ENCODE measurements around the gene DYRK1B.
"Not testable (repeated sequence)": the region's sequence is repeated elsewhere in the genome, so short reads cannot be mapped to it uniquely, and the experiment has no call there.

Gene DYRK1B

DNA sequence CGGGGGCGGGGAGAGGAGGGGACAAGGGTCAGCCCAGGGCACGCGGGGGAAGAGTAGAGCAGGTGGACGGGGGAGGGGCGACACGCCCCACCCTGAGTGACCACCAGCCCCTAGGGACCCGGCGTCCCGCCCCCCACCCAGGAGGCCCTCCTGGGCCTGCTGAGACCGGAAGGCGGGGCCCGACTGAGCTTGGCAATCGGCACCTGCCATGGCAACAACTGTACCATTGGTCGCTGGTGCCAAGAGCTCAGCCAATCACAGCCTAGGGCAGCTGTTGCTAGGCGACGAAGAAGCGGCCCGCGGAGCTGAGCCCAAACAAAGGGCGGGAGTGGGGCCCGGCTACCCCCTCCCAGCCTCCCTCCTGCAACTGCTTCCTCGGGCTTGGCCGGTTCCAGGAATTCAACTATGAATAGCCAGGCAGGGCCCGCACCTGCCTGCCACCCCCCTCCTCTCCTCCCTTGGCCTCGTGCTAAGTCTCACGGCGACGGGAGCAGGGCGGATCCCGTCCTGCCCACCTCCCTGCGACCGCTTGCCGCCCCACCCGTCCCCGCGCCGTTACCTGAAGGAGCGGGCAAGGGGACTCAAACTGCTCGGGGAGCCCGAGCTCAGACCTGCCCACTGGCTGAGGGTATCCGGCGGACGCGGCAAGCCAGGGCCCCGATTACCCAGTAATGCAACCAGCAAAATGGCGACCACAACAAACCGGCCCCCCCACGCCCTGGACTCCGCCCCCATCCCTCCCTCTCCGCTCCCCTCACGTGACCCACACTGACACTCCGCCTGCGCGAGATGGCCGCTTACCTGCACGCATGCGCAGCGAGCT lies at the start of gene DYRK1B:
Gene DYRK1B, minus strand, starts transcription at position 699 of the 823 bp plus-strand sequence. CDS start 2,295 bp downstream, outside the sequence.
- H3K4me3 ChIP-seq (ENCODE audit: low read depth, low read length): peak within 1 kb of the TSS; percentile 90
- TF ChIP-seq, protein P1, sequence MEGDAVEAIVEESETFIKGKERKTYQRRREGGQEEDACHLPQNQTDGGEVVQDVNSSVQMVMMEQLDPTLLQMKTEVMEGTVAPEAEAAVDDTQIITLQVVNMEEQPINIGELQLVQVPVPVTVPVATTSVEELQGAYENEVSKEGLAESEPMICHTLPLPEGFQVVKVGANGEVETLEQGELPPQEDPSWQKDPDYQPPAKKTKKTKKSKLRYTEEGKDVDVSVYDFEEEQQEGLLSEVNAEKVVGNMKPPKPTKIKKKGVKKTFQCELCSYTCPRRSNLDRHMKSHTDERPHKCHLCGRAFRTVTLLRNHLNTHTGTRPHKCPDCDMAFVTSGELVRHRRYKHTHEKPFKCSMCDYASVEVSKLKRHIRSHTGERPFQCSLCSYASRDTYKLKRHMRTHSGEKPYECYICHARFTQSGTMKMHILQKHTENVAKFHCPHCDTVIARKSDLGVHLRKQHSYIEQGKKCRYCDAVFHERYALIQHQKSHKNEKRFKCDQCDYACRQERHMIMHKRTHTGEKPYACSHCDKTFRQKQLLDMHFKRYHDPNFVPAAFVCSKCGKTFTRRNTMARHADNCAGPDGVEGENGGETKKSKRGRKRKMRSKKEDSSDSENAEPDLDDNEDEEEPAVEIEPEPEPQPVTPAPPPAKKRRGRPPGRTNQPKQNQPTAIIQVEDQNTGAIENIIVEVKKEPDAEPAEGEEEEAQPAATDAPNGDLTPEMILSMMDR (IDR thresholded peaks at IDR 0.05; ENCODE audit: borderline replicate concordance, insufficient read depth, low read depth, low read length): no peak

DNA sequence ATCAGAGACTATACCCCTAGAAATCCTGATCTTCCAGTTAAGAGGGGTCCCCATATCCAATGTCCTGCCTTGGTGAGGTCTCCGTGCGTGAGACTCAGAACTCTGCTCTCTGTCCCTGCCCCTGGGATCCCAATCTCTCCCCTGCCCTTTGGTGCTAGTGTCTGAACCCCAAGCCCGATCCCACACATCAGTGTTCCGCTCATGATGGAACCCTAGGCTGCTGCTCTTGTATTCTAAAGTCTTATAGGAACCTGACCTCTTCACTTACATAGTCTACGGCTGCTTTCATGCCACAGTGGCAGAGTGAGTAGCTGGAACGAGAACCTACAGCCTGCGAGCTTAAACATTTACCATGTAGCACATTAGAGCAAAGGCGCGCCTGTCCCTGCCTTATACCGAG lies 48.7 kb upstream of the DYRK1B start:
- H3K4me3 ChIP-seq (ENCODE audit: low read depth, low read length): not testable (repeated sequence)

DNA sequence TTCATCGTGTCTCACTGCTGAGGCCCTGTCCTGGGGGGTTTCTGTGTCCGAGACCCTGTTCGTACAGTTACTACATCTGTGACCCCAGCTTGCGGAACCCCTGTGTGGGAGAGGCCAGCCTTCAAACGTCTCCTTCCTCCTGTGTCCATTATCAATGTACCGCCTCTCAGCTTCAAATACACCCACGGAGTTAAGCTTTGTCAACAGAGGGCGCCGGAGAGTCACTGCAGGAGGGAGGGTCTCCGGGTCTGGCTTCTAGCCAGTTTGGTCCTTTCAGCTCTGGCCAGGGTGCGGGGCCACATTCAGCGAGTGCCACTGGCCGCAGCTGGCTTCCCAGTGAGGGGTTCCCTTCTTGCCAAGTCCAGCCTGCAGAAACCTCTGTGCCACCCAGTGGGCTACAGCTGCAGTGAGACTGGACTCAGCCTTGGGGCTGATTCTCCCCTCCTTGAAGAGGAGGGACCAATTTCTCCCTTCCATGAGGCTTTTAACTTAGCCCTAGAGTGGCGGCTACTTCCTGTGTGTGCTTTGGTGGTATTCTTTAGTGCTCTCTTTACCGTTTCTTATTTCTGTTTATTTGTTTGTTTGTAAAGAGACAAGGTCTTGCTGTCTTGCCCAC lies 47.6 kb upstream of the DYRK1B start:
- TF ChIP-seq, protein P1 (IDR thresholded peaks at IDR 0.05; ENCODE audit: borderline replicate concordance, insufficient read depth, low read depth, low read length): peak; percentile 57; the same call in 1 of the 2 replicates
- not testable (repeated sequence) for H3K4me3 ChIP-seq (ENCODE audit: low read depth, low read length)

DNA sequence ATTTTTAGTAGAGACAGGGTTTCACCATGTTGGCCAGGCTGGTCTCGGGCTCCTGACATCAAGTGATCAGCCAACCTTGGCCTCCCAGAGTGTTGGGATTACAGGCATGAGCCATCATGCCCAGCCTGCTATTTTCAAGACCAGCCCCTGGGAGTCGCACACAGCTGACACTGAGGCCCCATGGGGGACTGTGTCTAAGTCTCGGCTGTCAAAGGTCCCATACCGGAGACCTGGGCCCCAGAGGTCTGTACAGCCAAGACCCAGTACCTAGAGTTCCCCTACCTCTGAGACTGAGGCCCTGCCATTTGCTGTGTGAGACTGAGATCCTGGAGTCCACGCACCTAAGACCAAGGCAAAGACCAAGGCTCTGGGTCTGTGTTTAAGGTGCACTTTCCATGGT lies 46.3 kb upstream of the DYRK1B start:
- not testable (repeated sequence) for H3K4me3 ChIP-seq (ENCODE audit: low read depth, low read length)

DNA sequence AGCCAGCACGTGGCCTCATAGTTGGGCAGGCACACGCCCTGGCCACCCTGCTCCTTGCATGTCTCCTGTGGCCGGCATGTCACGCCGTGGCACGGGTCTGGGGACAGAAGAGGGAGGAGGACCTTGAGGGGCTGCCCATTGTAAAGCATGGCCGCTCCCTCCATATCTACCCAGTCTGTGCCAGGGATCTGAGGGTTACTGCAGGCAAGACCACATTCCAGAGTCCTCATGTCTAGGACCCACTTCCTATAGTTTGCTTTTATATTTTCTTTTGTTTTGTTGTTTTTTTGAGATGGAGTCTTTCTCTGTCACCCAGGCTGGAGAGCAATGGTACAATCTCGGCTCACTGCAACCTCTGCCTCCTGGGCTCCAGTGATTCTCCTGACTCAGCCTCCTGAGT lies 45.8 kb upstream of the DYRK1B start:
- not testable (repeated sequence) for H3K4me3 ChIP-seq (ENCODE audit: low read depth, low read length)

DNA sequence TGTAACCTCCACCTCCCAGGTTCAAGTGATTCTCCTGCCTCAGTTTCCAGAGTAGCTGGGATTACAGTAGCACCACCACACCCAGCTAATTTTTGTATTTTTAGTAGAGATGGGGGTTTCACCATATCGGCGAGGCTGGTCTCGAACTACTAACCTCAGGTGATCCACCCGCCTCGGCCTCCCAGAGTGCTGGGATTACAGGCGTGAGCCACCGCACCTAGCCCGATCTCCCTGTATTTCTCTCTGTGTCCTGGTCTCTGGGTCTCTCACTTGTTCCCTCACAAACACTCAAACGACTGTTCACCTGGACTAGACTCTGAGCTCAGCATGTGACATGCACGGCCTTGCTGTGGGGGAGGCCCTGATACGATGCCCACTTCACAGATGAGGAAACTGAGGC lies 44.9 kb upstream of the DYRK1B start:
- H3K4me3 ChIP-seq (ENCODE audit: low read depth, low read length): not testable (repeated sequence)

DNA sequence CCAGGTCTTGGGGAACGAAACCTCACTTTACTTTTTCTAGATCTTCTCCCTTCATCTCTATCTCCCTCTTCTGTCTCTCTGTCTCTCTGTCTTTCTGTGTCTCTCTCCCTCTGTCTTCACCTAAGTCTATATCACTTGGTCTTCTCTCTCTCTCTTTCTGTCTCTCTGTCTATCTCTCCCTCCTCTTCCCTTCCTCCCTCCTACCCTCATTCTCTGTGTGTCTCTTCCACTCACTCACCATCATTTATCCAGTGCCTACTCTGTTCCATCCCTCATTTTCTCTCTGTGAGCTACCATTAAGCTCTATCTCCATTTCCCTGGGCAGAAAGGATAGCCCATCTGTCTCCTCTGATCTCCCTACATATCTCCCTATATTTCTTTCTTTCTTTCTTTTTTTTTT lies 44.4 kb upstream of the DYRK1B start:
- TF ChIP-seq, protein P1 (IDR thresholded peaks at IDR 0.05; ENCODE audit: borderline replicate concordance, insufficient read depth, low read depth, low read length): no peak
- no peak overlapping the region for H3K4me3 ChIP-seq (ENCODE audit: low read depth, low read length)

DNA sequence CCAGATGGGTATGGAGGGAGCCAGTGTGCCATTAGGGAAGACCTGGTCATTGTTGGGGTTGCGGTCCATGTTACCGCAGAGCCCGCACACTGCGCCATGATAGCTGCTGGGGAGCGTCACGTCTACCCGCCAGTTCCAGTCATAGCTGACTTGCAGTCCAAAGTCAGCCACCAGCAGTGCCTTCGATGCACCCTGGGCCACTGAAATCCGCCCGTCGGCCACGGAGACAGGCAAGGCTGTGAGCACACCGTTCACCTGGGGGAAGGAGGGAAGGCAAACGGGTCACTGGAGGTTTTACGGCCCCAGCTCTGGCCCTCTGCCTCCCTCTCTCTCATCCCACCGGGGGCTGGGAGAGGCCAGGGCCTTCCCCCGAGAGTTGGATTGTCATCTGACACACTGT lies 44.0 kb upstream of the DYRK1B start:
- not testable (repeated sequence) for H3K4me3 ChIP-seq (ENCODE audit: low read depth, low read length)

DNA sequence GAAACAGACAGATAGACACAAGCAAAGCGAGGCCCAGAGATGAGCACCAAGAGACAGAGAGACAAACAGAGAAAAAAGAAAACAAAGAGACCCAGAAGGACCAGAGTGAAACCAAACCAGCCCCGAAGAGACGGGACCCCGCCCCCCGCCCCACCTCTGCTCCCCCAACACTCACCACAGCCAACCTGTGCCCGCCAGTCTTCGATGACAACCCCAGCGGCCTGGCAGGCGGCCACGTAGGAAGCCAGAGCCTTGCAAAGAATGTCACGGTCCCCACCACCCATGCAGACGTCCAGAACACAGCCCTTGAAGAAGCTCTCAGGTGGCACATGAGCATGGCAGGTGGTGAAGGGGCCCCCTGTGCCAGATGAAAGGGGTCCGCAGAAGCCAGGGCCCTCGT lies 43.5 kb upstream of the DYRK1B start:
- H3K4me3 ChIP-seq (ENCODE audit: low read depth, low read length): not testable (repeated sequence)

DNA sequence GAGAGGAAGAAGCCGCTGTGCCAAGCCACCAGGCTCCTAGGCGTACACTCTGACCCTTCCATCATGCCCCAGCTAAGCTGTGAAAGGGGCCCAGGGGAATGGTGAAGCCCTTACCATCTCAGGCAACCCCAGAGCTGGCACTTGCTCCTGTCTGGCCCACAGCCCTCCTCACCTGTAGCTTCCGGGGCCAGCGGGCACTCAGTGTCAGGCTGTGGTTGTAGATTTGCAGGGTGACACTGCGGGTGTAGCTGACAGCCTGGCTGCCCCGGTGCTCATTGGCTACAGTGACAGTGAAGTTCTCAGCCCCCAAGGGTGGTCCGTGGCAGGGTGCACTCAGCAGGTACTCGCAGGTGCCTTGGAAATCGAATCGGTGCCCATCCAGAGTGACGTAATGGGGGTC lies 42.5 kb upstream of the DYRK1B start:
- not testable (repeated sequence) for H3K4me3 ChIP-seq (ENCODE audit: low read depth, low read length)

DNA sequence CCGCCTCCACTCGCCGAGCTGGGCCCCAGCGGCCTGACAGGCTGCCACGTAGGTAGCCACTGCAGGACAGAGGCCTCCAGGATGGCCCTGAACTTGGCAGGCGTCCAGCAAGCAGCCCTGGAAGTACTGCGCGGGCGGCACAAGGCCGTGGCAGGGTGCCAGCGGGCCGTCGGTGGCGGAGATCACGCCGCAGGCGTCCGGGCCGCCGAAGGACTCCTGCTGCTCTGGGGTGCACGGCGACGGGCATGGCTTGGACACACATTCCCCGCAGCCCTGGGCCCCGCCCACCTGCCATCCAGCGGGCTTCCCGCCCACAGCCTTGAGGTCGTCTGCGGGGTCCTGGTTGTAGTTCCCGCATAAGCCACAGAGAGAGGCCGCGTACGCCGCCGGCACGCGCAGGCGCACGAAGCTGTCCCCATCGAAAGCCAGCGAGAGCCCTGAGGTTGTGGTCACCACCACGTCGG lies 41.5 kb upstream of the DYRK1B start:
- H3K4me3 ChIP-seq (ENCODE audit: low read depth, low read length): not testable (repeated sequence)

DNA sequence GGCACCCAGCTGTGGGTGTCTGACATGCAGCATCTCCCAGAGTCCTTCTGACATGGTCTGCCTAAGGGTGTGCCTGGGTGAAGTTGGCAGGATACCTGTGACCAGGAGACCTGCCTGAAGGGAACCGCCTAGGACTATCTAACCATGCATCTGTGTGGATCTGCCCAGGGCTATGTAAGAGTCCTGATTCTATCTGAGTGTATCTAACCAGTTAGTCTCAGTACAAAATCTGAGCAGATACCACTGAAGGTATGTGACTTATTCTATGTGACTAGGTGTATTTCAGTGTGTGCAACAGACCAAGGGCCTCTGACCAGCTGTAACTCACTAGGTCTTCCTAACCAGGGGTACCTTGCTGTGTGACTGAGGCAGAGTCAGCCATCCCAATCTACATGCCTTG lies 40.4 kb upstream of the DYRK1B start:
- no peak overlapping the region for H3K4me3 ChIP-seq (ENCODE audit: low read depth, low read length)
- TF ChIP-seq, protein P1 (IDR thresholded peaks at IDR 0.05; ENCODE audit: borderline replicate concordance, insufficient read depth, low read depth, low read length): no peak

Data from GM12875 (cell line).